GM21447 (cell line): ENCODE results near the gene SULT2B1.
"Not testable (repeated sequence)": the region's sequence is repeated elsewhere in the genome, so short reads cannot be mapped to it uniquely, and the experiment has no call there.

Experiments used
- ATAC-seq: cut with Tn5 transposase; IDR thresholded peaks from one replicate; pipeline ENCODE4 v1.9.1; 2021; ENCODE audit not compliant: unreplicated experiment

SULT2B1 gene

GRCh38 chr19:48556825-48557224 is 4.9 kb downstream of the SULT2B1 start:
- no peak for ATAC-seq

DNA sequence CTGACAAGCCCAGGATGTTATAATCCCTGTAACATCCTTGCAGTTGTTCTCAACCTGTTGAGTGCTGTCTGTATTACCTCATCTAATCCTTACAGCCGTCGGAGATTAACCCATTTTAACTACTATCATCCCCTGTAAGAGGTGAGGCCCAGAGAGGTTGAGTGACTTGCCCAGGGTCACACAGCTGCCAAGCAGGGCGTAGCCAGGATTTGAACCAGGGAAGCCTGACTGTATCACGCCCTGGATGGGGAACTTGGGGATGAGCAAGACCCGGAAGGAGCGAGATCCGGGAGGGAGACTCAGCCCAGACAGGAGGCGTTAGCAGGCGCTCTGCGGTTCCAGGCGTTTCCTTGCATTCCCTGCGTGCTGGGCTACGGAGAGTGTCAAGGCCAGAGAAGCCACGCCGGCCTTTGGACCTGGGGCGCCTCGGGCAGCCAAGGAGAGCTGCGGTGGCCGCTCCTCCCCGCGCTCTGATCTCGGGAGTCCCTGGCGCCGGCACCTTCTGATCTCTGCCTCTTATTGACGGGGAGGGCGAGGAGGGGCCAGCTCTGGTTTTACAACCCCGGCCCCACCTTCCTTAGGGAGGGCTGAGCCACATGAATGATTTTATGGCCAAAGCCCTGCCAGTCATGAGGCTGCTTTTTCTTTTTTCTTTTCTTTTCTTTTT is 6.2 kb downstream of the SULT2B1 start:
- ATAC-seq = no peak

DNA sequence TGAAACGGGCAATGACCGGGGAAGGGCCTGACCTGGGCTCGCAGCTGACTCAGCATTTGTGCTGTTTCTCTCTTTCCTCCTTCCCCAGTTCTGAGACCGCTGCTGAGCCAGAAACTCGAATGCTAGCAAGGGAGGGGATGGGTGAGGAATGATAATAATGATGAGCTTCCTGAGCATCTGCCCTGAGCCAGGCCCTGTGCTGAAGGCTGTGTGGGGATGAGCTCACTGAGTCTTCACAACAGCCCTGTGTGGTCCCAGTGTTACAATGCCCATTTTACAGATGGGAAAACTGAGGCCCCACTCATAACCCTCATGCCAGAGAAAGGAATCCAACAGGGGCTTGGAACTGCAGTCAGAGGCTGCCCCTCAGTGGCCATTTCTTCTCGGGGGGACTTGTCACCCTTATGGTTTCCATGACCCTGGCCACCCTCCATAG is 8.1 kb downstream of the SULT2B1 start:
- no peak for ATAC-seq

GRCh38 chr19:48561412-48561811 is 9.4 kb downstream of the SULT2B1 start:
- ATAC-seq = no peak

DNA sequence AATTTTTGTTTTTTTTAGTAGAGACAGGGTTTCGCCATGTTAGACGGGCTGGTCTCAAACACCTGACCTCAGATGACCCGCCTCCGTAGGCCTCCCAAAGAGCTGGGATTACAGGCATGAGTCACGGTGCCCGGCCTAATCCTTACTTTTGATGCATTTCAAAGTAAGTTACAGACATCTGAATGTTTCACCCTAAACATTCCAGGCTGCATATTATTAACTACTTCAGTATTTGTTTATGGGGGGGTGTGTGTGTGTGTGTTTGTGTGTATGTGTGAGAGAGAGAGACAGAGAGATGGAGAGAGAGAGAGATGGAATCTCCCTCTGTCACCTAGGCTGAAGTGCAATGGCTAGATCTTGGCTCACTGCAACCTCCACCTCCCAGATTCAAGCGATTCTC is 13.1 kb downstream of the SULT2B1 start:
- ATAC-seq = no peak

- no peak for ATAC-seq
These were observed 16.4 kb downstream of the SULT2B1 start for GRCh38 chr19:48568345-48568886.

- no peak for ATAC-seq
These were observed 17.8 kb downstream of the SULT2B1 start for GRCh38 chr19:48569814-48570213.

GRCh38 chr19:48571378-48572162 is 19.6 kb downstream of the SULT2B1 start:
- no peak for ATAC-seq

DNA sequence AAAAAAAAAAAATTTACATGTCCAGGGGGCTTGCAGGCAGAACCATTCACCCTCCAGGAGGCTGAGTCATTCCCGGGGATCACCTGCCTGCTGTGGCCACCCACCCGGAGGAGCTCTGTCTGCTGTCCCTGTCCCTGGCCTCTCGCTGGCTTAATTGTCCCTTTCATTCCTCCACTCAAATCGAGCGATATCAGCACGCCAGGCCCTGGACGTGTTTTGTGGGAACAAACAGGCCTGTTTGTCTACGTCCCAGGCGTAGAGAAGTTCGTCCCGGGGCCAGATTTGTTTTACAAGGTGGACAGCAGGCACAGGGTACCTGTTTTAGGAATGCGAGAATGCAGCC is 21.2 kb downstream of the SULT2B1 start:
- no peak for ATAC-seq

- ATAC-seq = no peak
These were observed 24.1 kb downstream of the SULT2B1 start for GRCh38 chr19:48575931-48576622.

GRCh38 chr19:48577908-48578307 is 25.9 kb downstream of the SULT2B1 start:
- ATAC-seq = not testable (repeated sequence)

DNA sequence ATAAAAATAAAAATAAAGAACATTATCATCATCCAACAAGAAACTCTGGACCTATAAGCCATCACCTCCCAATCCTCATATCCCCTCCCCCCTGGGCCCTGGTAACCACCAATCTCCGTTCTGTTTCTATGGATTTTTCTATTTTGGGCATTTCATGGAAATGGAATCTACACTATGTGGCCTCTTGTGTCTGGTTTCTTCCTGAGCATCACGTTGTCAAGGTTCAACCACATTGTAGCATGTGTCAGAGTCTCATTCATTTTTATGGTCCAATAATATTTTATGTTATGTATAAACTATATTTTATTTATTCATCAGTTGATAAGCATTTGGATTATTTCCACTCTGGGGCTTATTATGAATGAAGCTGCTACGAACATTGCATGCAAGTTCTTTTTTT is 26.9 kb downstream of the SULT2B1 start:
- ATAC-seq = no peak

DNA sequence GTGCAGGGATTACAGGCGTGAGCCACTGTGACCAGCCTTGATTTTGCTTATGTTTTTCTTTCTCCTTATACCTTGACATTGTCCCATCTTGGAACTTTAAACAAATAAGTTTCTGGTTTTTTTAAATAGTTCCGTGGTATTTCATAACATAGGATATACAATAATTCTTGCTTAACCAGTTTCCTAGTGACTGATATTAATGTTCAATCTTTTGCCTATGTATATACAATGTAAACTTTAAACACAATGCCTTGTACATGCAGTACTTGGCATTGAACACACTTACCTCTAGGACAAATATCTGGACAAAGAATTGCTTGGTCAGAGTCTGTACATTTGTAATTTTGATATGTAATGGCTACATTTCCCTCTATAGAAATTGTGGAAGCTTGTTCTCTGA is 30.2 kb downstream of the SULT2B1 start:
- ATAC-seq = no peak

DNA sequence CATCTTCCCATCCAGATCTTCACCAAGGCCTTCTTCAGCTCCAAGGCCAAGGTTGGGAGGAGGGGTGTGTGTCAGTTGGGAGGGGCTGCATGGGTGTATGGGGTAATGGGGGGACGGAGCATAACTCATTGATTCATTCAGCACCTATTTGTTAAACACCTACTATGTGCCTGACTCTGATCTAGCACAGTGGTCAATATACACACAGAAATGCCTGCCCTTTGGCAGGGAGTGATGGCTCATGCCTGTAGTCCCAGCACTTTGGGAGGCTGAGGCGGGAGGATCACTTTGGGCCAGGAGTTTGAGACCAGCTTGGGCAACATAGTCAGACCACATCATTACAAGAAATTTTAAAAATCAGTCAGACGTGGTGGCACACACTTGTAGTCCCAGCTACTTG is 35.4 kb downstream of the SULT2B1 start:
- no peak for ATAC-seq

GRCh38 chr19:48588670-48589401 is 36.9 kb downstream of the SULT2B1 start:
- ATAC-seq = no peak

DNA sequence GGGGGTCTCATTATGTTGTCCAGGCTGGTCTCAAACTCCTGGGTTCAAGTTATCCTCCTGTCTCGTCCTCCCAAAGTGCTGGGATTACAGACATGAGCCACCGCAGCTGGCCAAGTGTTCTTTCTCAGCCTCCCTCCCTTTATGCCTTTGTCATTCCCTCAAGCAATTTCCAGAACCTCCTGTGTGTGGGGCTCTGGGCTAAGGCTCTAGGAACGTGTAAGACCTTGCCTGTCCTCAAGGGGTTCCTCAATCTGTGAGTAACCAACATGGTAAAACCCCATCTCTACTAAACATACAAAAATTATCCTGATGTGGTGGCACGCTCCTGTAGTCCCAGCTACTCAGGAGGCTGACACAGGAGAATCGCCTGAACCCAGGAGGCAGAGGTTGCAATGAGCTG is 39.0 kb downstream of the SULT2B1 start:
- ATAC-seq = no peak

GRCh38 chr19:48595171-48595570 is 43.2 kb downstream of the SULT2B1 start:
- ATAC-seq = no peak

DNA sequence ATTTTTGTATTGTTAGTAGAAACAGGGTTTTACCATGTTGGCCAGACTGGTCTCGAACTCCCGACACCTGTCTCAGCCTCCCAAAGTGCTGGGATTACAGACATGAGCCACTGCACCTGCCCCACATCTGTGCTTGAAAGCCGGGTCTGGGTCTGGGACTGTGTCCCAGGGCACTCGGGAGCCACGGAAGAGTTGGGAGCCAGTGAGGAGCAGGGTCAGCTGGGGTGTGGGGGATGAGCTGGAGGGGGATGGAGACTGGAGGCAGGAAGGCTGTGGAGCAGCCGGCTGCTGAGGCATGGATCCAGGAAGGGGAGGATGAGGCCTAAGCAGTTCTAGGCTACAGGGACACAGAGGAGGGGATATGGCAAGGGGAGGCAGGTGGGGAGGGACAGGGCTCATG is 43.9 kb downstream of the SULT2B1 start:
- ATAC-seq = no peak

- ATAC-seq = no peak
These were observed 44.3 kb downstream of the SULT2B1 start for GRCh38 chr19:48596237-48596636.

- no peak for ATAC-seq
These were observed 44.9 kb downstream of the SULT2B1 start for GRCh38 chr19:48596679-48597465.
